GM21360 (cell line): Measurements from ENCODE around the gene NR6A1.

Source experiments
- ATAC-seq: cut with Tn5 transposase; IDR thresholded peaks from one replicate; pipeline ENCODE4 v1.9.1; 2021; ENCODE audit warnings: mild to moderate bottlenecking, moderate library complexity; ENCODE audit not compliant: unreplicated experiment

NR6A1 gene

DNA sequence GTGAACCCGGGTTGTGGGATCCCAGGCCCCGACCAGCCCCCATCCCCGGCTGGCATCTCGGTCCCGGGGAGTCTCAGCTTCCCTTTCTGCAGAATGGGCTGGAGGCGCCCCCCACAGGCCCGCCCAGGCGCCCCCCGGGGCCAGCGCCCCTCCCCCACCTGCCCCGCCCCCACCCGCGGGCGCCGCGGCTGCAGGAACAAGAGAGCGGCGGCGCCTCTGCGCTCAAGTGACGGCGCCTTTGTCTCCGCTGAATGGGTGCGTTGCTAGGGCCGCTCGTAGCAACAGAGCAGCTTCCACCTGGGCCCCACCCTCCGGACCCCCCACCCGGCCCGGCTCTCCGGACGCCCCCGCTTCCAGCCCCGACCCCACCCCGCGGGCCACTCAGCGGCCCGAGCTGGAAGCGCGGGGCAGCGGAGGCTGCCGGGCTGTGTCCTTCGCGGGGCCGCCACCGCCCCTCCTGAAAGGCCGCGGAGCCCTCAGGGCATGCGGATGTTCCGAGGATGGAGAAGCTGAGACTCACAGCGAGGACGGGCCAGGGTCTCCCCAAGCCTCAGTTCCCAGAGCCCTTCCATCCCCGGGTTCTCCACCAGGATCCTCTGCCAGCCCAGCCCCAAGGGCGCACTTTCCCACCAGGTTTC lies 293.3 kb downstream of the NR6A1 start:
- no peak for ATAC-seq

DNA sequence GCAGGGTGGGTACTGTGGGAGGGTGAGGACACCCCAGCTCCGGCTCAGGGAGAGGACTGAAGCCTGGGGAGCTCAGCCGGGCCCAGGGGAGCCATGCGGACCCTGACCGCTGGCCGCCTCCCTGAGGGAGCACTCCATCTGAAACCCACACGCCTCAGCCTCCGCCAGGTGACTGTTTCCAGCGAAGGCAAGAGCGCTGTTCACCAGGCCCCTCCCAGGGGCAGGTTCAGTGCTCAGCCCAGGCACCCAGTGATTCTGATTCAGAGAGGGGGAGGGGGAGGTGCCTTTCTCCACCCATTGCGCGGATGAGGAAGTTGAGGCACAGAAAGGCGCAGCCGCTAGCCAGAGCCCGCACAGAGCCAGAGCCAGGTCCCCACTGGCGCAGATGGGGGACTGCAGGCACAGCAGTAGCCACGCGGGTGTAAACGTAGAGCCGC lies 293.9 kb downstream of the NR6A1 start:
- no peak for ATAC-seq

DNA sequence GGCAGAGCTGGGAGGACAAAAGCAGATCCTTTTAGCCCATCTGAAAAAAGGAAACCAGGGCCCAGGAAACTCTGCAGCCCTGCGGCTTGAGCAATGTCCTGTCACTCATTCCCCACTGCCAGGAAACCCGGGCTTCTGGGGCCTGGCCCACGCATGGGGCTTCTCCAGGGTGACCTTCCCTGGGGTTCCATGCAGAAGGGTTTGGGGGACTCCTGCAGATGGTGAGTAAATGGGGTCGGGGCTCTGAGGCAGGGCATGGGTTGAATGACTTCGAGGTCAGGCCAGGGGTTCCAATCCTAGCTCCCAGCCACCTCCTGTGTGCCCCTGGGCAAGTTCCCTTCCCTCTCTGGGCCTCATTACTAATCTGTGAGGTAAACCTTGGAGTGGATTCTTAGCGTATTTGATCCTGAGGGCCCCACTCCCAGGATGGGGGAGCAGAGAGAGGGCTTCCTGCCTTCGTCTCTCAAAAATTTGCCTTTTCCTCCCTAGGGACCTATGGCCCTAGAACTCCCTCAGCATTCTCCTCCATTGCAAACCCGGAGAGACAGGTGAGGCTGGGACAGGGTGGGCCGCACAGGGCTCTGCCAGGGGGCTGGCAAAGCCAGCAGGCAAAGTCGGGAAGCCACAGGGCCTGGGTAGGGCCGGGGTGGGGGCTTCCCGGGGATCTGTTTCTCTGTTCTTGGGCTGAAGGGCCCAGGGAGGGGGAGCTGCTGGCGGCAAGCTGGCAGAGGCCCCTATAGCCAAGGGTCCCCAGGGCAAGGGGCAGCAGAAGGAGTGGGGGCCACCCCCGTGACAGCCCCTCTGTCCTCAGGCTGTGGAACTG lies 295.0 kb downstream of the NR6A1 start:
- ATAC-seq: no peak

DNA sequence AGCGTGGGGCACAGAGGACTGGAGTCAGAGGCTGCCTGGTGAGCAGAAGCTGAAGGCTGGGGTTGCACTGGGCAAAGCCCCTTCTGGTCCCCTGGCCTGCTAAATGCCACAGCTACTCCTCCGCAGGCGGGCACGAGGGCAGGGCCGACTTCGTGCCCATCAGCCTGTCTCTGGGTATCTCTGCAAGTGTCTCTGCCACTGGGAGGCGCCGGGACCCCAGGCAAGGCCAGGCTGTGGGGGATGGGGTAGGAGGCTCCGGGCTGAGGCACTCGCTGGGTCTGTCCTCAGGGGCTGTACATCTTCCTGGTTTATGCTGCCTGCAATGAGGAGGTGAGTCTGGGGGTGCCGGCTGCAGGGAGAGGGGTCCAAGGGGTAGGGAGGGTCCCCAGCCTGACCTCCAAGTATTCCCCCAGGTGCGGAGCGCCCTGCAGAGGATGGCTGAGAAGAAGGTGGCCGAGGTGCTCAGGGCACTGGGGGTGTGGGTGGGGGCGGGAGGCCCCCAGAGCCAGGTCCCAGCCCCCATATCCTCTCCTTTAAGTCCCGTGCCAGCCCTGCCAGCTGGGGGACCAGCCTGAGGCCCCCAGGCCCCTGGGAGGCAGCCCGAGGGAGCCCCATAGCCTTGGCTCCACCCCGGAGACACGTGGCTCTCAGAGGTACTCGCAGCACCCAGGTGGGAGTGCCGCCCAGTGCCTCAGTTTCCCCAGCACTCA lies 295.8 kb downstream of the NR6A1 start:
- ATAC-seq: no peak

DNA sequence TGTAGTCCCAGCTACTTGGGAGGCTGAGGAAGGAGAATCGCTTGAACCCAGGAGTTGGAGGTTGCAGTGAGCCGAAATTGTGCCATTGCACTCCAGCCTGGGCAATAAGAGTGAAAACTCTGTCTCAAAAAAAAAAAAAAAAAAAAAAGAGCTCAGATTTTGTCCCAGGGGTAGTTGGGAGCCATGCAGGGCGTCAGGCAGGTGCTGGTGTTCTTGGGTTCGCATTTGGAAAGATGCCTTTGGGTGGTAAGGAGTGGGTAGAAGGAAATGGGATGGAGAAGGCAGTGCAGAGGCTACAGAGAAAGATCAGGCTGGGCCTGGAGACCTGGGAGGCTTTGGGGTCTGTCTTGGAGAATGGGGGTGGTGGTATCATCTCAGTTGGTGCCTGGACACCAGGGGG lies 297.0 kb downstream of the NR6A1 start:
- ATAC-seq: no peak

DNA sequence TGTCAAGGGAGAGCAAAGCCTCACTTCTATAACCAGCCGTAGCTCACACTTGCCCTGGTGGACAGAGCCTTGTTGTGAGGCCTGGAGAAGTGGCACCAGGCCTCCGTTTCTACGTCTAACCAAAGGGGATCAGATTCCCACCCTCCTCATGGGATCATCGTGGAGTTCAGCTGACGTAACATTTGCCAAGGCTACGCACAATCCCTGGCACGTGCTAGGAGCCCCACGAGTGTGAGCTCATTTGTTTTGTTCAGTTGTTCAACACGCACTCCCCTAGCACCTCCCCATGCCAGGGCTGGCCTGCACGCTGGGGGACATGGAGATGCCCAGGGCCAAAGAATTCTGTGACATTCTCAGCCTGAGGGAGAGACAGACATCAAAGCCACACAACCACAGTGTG lies 297.8 kb downstream of the NR6A1 start:
- ATAC-seq: no peak

DNA sequence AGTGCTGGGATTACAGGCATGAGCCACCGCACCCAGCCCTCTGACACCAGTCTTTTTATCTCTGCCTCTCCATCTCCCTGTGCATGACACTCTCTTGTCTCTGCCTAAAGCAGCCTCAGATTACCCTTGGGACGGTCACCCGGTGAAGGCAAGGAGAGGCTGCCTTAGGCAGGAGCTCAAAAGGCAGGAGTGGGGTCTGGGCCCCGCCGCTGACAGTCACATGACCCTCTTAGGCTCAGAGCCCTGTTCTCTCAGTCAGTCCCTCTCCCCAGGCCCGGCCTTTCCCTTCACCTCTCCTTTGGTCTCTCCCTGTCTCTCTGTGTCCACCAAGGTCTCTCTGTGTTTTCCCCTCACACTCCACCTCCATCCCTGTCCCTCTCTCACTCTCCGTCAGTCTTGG lies 298.3 kb downstream of the NR6A1 start:
- no peak for ATAC-seq

DNA sequence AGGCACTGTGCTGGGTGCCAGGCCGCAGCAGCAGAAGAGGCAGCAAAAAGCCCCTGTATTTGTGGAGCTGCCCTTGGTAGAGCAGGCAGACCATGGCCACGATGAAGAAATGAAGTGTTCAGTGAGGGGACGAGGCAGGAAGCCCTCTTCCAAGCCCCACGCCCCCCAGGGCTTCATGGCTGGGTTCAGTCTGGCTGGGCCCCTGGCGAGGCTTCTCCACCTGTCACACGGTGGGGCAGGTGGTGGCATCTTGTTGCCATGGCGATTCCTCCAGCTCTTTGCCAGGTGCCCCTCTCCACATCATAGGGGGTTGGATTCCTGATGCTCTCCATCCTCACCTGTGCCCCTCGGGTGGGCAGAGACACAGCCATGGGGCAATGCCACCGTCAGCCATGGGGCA lies 299.4 kb downstream of the NR6A1 start:
- no peak for ATAC-seq

DNA sequence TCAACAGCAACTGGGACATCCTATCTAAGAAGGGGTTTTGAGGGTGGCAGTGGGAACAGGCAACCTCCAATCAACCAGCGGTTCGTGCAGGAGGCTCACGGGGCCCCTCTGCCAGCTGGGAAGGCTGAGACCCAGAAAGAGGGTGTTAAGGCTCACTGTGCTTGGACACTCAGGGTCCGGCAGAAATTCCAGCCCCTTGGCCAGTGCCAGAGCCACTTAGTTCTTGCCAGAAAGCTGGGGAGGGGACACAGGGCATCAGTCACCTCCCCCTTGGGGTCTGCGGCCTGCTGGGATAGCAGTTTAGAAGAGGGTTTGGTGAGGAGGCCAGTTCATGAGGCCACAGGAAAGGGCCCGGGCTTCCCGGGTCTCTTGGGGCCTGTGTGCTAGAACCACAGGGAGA lies 300.4 kb downstream of the NR6A1 start:
- ATAC-seq: no peak

DNA sequence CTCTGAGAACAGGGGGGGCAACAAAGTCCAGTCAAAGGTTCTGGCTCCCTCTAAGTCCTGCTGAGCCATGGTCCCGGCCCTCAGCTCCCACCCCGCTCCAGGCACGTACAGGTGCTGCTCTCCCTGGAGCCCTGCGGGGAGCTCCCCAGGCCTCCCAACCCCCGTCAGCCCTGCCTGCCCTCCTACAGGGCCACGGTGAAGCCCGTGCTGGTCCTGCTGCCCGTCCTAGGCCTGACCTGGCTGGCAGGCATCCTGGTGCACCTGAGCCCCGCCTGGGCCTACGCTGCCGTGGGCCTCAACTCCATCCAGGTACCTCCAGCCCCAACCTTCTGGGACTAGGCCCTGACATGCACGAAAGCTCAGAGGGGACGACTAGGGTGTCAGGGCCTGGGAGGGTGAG lies 300.8 kb downstream of the NR6A1 start:
- ATAC-seq: no peak

DNA sequence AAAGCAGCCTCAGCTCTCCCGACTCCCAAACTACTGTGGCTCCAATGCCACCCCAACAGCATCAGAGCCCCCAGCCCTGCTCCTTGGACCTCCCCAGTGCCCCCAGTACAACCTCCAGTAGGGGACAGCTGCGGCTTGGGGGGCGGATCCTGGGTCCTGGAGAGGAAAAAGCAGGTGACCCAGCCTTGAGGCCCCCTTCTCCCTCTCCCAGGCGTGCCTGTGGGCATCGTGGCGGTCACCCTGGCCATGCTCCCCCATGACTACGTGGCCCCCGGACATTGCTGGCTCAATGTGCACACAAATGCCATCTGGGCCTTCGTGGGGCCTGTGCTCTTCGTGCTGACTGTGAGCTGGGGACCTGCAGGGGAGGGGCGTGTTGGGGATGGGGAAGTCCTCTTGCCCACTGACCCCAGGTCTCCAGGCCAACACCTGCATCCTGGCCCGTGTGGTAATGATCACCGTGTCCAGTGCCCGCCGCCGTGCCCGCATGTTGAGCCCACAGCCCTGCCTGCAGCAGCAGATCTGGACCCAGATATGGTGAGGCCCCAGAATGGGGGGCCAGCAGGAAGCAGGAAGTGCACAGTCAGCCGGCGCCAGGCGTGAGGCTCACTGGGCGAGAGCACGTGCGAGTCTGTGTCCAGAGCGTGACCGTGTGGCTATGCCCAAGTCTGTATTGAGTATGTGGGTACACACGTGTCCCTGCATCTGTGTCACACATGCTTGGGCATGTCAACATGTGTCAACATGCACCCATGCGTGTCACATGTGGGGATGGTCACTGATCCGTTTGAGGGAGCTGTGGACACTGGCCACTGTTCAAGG lies 301.9 kb downstream of the NR6A1 start:
- no peak for ATAC-seq

DNA sequence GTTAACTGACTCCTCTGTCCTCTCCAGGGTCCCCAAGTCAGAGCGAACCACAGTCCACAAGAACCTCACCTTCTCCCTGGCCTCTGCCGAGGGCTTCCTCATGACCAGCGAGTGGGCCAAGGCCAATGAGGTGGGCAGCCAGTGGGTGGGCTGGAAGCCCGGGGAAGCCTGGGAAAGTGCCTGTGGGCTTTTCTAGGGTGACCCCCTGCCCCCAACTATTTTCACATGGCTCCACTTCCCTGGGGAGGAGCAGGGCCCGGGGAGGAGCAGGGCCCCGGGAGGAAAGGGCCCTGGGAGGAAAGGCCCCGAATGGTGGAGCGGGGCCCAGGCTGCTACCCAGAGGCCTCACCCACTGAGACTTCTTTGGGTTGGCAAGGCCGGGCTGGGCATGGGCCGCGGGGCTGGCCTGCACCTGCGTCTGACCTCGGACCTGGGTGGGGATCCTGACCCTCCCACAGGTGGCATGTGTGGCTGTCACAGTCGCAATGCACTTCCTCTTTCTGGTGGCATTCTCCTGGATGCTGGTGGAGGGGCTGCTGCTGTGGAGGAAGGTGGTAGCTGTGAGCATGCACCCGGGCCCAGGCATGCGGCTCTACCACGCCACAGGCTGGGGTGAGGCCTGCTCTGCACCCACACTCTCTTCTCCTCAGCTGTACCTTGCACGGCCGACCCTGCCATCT lies 302.9 kb downstream of the NR6A1 start:
- no peak for ATAC-seq

DNA sequence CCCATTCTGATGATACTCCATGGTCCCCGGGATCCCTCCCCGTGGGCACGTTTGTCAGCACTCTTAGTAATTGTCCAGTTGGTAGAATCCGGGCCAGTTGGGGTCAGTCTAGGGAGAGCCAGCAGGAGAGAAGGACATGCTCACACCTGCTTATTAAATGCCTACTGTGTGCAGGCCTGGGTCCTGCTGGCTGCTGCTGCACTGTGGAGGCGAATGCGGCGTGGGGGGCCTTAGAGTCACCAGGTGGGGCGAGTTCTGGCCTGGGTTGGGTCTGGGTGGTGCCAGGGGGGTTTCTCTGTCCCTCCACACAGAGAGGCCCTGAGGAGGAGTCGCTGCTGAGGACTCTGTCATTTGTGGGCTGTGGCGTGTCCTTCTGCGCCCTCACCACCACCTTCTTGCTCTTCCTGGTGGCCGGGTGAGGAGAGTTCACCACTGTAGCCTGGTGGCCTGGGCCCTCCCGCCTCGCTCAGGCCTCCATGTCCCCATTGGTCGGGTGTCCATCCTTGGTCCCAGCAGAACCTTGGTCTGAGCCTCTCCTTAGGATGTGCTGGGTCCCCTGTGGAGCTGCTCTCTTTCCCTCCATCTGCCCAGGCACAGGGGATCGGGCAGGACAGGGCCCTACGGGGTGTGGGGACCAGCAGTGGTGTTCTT lies 303.6 kb downstream of the NR6A1 start:
- ATAC-seq: no peak
